Coronary artery (tissue), 2 donors: ENCODE results near the gene ADCY9.

Experiments
- DNase-seq: peaks from one replicate; pipeline ENCODE4 v3.0.0-alpha.2; 2017; ENCODE audit warnings: low spot score
- H3K27ac ChIP-seq, 2 donors: fragments of 200-600 bp; sonication (generic); one replicate each; pipeline ENCODE4 v1.5.1; 2016 to 2019
- H3K4me3 ChIP-seq: fragments of 200-600 bp; sonication (generic); 2 replicates; pipeline ENCODE4 v1.5.1; 2016; ENCODE audit warnings: mild to moderate bottlenecking, moderate library complexity
- TF ChIP-seq, protein P1 (sequence below): fragments of 200-600 bp; sonication (generic); IDR thresholded peaks from one replicate; pipeline ENCODE4 v1.5.1; 2019; ENCODE audit warnings: antibody characterized with exemption

Gene ADCY9

DNA sequence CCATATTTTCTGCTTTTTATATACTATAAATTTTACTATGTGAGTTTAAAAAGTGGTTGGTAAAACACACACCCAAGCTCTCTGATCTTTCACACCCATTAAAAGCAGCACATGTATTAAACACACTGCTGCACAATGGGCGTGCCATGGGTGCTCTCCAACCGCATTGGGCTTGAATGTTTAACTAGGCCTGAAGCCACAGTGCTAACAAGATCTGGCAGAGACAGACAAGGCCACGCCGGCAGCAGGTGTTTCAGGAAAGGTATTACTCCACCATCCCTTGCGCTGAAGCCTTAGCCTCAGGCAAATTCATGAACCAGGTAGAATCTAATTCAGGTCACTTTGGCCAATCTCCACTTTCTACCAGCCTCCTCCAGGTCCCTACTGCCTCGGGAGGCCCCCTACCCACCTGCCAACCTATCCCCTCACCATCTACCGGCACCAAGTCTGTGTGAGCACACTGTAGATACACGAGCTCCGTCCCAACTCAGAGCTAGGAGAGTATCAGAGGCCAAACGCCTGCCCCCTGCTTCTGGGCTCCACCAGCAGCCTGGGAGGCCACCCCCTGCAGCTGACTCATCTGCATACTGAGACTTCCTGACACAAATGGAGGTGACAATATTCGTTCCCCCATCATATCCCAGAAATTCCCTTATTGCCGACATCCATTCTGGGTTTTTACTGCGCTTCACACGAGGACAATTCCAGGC, 95.0 kb downstream of the ADCY9 start:
- TF ChIP-seq, protein P1, sequence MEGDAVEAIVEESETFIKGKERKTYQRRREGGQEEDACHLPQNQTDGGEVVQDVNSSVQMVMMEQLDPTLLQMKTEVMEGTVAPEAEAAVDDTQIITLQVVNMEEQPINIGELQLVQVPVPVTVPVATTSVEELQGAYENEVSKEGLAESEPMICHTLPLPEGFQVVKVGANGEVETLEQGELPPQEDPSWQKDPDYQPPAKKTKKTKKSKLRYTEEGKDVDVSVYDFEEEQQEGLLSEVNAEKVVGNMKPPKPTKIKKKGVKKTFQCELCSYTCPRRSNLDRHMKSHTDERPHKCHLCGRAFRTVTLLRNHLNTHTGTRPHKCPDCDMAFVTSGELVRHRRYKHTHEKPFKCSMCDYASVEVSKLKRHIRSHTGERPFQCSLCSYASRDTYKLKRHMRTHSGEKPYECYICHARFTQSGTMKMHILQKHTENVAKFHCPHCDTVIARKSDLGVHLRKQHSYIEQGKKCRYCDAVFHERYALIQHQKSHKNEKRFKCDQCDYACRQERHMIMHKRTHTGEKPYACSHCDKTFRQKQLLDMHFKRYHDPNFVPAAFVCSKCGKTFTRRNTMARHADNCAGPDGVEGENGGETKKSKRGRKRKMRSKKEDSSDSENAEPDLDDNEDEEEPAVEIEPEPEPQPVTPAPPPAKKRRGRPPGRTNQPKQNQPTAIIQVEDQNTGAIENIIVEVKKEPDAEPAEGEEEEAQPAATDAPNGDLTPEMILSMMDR = no peak
- H3K27ac ChIP-seq = peak overlapping the region in 1 of 2 donors; percentile 16
- DNase-seq = no peak
- H3K4me3 ChIP-seq = no peak overlapping the region

DNA sequence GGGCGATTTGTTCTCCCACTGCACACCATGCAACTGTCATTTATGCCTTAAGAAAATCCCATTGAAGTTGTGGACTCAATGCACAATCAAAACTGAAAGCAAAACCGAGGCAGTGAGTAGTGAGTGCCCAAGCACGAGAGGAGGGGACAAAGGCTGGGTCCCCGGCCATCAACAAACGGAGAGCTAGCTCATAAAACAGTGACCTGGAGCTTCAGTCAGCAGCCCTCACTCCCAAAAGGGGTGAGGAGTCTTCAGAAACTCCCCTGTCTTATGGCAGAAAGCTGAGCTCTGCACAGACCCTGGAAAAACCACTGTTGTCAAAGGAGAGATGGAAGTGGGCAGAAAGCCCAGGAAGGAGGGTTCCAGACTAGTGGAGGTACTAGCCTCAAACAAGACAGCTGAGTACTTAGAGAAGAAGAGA, 96.9 kb downstream of the ADCY9 start:
- no peak for DNase-seq
- H3K4me3 ChIP-seq = peak overlapping the region; percentile 66
- TF ChIP-seq, protein P1 = no peak
- peak overlapping the region; percentile 58 to 64 for H3K27ac ChIP-seq

DNA sequence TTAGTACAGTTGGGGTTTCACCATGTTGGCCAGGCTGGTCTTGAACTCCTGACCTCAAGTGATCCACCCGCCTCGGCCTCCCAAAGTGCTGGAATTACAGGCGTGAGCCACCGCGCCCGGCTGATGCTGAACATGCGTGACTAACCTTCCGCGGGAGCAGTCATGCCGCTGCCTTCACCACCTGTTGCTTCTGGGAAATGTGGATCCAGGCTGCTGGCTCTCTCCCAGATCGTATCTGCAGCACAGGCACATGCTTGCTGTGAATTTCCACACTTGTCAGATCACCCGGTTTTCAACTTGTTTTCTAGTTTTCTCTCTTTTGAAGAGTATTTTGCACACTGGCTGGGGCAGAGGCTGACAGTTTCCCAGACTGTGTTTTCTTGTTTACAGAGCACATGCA, 97.9 kb downstream of the ADCY9 start:
- TF ChIP-seq, protein P1 = no peak
- DNase-seq = no peak
- H3K4me3 ChIP-seq = no peak overlapping the region
- peak overlapping the region; percentile 20 to 42 for H3K27ac ChIP-seq

DNA sequence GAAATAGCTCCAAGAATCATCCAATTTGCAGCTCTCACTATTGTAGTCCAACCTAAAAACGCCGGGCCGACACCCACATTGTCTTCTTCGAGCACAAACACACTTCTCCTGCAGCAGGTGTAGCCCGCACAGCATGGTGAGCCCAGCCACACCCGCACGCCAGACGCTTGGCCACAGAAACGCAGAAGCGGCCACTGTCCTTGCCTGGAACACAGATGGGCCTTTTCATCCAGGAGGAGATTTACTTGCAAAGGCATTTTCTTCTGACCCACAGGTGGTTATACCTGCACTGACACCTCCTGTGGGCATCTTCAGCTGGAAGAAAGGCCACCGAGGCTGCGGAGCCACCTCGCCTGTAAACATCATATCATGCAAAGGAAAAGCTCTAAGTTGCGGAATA, 98.4 kb downstream of the ADCY9 start:
- H3K27ac ChIP-seq = no peak overlapping the region
- no peak overlapping the region for H3K4me3 ChIP-seq
- no peak for DNase-seq
- TF ChIP-seq, protein P1 = no peak

DNA sequence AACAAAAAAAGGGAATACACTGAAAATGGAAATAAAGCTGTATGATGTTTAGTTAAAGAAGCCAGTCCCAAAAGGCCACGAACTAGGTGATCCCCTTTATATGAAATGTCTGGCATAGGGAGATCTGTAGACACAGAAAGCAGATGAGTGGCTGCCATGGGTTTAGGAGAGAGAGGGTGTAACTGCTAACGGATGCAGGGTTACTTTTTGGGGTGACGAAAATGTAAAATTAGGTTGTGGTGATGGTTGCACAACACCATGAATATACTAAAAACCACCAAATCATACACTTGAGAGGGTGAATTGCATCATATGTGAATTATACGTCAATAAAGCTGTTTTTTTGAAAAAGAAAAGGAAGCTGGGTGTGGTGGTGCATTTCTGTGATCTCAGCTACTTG, 99.6 kb downstream of the ADCY9 start:
- DNase-seq = no peak
- Histone ChIP-seq H3K27ac (no peak overlapping the region), H3K4me3 (no peak overlapping the region)
- TF ChIP-seq, protein P1 = no peak

DNA sequence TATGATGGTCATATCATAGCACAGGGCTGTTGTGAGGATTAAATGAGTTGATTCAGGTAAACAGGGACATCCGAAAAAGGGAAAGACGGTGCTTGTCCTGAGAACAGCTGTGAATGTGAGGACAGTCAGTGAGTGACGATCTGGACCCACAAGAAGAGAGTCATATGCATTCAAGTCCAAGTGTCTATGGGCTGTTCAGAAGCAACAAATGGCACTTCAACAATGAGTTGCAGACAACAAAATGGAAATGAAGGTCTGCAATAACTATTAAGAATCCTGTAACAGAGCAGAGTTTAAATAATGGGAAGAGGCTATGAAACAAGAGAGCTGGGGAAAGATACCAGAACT, 100.3 kb downstream of the ADCY9 start:
- Histone ChIP-seq H3K4me3 (no peak overlapping the region), H3K27ac (no peak overlapping the region)
- no peak for DNase-seq
- TF ChIP-seq, protein P1 = no peak

DNA sequence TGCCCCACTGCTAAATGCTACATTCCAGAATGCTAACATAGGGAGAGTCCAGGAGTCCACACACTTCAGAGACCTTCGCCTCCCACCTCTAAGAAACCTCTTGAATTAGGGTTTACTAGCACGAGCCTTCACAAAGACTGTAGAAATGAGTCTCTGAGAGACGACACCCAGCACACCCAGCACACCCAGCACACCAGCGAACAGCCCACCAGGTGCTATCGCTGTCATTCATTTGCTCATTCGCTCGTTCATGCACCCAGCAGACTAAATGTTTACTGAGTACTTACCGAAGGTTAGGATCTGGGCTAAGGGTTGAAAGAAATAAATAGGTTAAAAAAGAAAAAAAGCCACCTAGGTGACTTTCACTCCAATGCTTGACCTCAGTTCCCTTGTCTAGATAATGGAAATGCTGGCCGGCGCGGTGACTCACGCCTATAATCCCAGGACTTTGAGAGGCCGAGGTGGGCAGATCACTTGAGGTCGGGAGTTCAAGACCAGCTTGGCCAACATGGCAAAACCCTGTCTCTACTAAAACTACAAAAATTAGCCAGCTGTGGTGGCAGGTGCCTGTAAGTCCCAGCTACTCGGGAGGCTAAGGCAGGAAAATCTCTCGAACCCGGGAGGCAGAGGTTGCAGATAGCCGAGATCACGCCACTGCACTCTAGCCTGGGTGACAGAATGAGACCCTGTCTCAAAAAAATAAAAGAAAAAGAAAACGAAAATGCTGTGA, 100.8 kb downstream of the ADCY9 start:
- TF ChIP-seq, protein P1 = no peak
- no peak overlapping the region for H3K4me3 ChIP-seq
- no peak overlapping the region for H3K27ac ChIP-seq
- DNase-seq = no peak
